Skeletal muscle tissue (tissue), 4 donors: Measurements from ENCODE around the gene RSPH1. TPM values are rescaled to one million over a fixed set of nuclear protein-coding genes. Genes with fewer than 3 reads are reported as not detected.

Experiments used
- H3K27ac ChIP-seq: one replicate; pipeline ENCODE4 v1.7.0; 2013; ENCODE audit warnings: mild to moderate bottlenecking, low read depth, low read length, inconsistent platforms
- H3K27me3 ChIP-seq, 3 donors: one replicate each; pipeline ENCODE4 v1.7.0; 2013; ENCODE audit warnings: low read length in 3 of 3; ENCODE audit not compliant: control insufficient read depth in 3 of 3, insufficient read depth in 3 of 3
- H3K36me3 ChIP-seq, 3 donors: one replicate each; pipeline ENCODE4 v1.7.0; 2013; ENCODE audit warnings: low read length in 3 of 3; ENCODE audit not compliant: control insufficient read depth in 3 of 3, insufficient read depth in 3 of 3
- H3K4me1 ChIP-seq, 3 donors: one replicate each; pipeline ENCODE4 v1.7.0; 2013; ENCODE audit warnings: low read length in 3 of 3, mild to moderate bottlenecking in 3 of 3; ENCODE audit not compliant: control insufficient read depth in 3 of 3, insufficient read depth in 3 of 3
- H3K4me3 ChIP-seq, 3 donors: one replicate each; pipeline ENCODE4 v1.7.0; 2013; ENCODE audit warnings: low read length in 3 of 3
- H3K9ac ChIP-seq, 3 donors: one replicate each; pipeline ENCODE4 v1.7.0; 2013; ENCODE audit warnings: low read length in 3 of 3, mild to moderate bottlenecking in 3 of 3, moderate library complexity in 2 of 3, low read depth in 1 of 3
- H3K9me3 ChIP-seq, 3 donors: one replicate each; pipeline ENCODE4 v1.7.0; 2013; ENCODE audit warnings: low read length in 3 of 3; ENCODE audit not compliant: control insufficient read depth in 3 of 3
- total RNA-seq: library from RNA; depleted of rRNA; stranded (reverse); fragments of >200 nt; gene quantifications from one replicate; pipeline ENCODE4 v1.2.3, GENCODE V29; 2014
- donor health status: Osteomylitis.

Gene RSPH1
- total RNA-seq, 1 donor from 2014 or later, result not detected

DNA sequence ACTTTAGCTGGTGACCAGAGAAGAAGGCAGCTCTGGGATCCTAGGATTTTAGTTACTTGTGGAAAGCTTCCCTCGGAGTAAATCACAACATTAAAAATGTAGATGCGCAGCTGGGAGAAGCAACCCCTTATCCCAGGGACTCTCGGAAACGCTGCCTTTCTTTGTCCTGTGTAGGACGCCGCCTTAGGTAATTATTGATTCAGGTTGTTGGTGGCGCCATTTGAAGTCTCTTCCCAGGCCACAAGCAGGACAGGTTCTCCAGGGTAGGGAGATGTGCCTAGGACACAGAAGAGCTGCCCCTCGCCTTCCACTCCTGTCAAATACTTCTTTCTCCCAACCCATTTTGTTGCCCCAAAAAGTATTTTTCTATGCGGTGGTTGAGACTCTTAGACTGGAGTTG lies 27.9 kb upstream of the RSPH1 start:
- Histone ChIP-seq H3K36me3 (peaks cover 11 to 22% (median 20%) of the 10 kb centered on the region in 3 donors), H3K9me3 (no peaks in the 10 kb centered on the region), H3K27me3 (no peaks in the 10 kb centered on the region), H3K4me1 (peaks cover 41 to 51% (median 47%) of the 10 kb centered on the region in 3 donors), H3K4me3 (peak overlapping the region in 2 of 3 donors; percentile 70 to 71), H3K27ac (peak overlapping the region; percentile 93), H3K9ac (peak overlapping the region; percentile 69 to 78 (median 77))

GRCh38 chr21:42523211-42523610 lies 27.2 kb upstream of the RSPH1 start:
- Histone ChIP-seq H3K9me3 (no peaks in the 10 kb centered on the region), H3K9ac (no peak overlapping the region), H3K36me3 (peaks cover 15 to 22% (median 22%) of the 10 kb centered on the region in 3 donors), H3K4me3 (no peak overlapping the region), H3K27ac (peak overlapping the region; percentile 93), H3K27me3 (no peaks in the 10 kb centered on the region), H3K4me1 (peaks cover 39 to 51% (median 44%) of the 10 kb centered on the region in 3 donors)

GRCh38 chr21:42522771-42523170 lies 26.7 kb upstream of the RSPH1 start:
- H3K36me3 ChIP-seq, result peaks cover 18 to 25% (median 22%) of the 10 kb centered on the region in 3 donors
- H3K9me3 ChIP-seq, result no peaks in the 10 kb centered on the region
- no peak overlapping the region for H3K9ac ChIP-seq
- peaks cover 39 to 53% (median 40%) of the 10 kb centered on the region in 3 donors for H3K4me1 ChIP-seq
- peak overlapping the region; percentile 93 for H3K27ac ChIP-seq
- no peaks in the 10 kb centered on the region for H3K27me3 ChIP-seq
- no peak overlapping the region for H3K4me3 ChIP-seq

DNA sequence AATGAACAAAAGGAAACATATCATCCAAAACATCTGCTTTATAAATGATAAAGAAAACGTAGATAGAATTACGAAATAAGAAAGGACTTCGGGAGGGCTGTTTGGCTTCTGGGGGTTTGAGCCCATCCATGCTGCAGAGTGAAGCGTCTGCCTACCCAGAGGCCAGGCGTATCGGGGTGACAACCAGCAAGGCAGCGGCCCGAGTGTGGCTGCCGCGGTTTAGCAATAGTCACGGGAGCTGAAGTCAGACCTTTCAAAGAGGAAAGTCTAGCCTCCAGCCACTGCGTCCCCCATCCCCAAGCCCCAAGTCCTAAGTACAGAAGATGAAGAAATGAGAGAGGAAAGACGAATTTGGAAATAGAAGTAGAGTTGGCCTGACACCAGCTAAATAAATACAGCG lies 26.2 kb upstream of the RSPH1 start:
- Histone ChIP-seq H3K27me3 (no peaks in the 10 kb centered on the region), H3K4me3 (no peak overlapping the region), H3K9ac (no peak overlapping the region), H3K27ac (no peak overlapping the region), H3K4me1 (peaks cover 35 to 48% (median 35%) of the 10 kb centered on the region in 3 donors), H3K36me3 (peaks cover 18 to 25% (median 22%) of the 10 kb centered on the region in 3 donors), H3K9me3 (no peaks in the 10 kb centered on the region)

- Histone ChIP-seq H3K27ac (no peak overlapping the region), H3K4me1 (peaks cover 30 to 44% (median 30%) of the 10 kb centered on the region in 3 donors), H3K4me3 (no peak overlapping the region), H3K9ac (no peak overlapping the region), H3K9me3 (no peaks in the 10 kb centered on the region), H3K36me3 (peaks cover 18 to 25% (median 22%) of the 10 kb centered on the region in 3 donors), H3K27me3 (no peaks in the 10 kb centered on the region)
Measured at GRCh38 chr21:42521805-42522204, 25.8 kb upstream of the RSPH1 start.

DNA sequence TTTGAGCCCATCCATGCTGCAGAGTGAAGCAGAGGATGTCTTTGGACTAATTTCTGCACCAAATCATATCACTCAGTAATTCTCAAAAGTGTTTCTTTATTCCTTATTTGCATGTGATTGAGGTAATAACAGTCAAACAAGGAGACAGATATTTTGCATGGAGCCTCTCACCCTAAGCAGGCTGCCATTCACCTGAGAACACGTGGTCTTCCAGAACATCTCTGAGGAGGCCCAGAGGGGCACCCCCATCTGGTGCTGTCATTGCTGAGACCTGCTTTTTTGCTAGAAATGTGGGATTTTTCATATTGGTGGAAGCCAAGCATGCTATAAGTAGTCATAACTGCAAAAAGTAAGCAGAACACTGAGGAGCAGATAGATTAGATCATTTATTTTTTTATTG lies 25.4 kb upstream of the RSPH1 start:
- Histone ChIP-seq H3K4me1 (peaks cover 26 to 39% (median 27%) of the 10 kb centered on the region in 3 donors), H3K27ac (no peak overlapping the region), H3K9me3 (no peaks in the 10 kb centered on the region), H3K4me3 (no peak overlapping the region), H3K9ac (no peak overlapping the region), H3K36me3 (peaks cover 18 to 25% (median 22%) of the 10 kb centered on the region in 3 donors), H3K27me3 (no peaks in the 10 kb centered on the region)

DNA sequence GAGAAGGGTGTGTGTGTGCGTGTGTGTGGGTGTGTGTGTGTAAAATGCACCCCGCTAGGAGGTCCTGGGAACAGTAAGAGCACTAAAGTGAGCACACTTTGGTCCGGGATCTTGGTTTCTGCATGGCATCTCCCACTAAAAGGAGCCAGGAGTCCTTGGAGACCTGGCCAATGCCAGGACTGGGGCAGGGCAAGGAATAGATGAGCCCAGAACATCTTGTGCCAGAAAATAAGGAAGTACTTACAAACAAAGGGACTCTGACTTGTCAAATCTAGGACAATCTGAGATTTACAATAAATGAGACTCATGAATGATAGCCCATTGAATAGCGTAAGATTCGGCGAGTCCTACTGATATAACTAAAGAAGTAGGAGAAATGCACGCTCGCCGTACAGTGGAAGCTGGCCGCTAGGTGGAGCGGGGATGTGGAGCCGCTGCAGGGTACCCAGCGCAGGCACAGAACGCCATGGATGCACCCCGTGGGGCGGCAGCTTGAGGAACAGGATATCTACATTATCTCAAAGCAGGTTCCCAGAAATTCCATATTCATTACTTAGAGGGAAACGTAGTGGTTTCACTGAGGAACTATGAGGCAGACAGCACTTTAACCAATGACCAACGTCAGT lies 24.7 kb upstream of the RSPH1 start:
- Histone ChIP-seq H3K9ac (no peak overlapping the region), H3K36me3 (peaks cover 18 to 23% (median 22%) of the 10 kb centered on the region in 3 donors), H3K9me3 (no peaks in the 10 kb centered on the region)

GRCh38 chr21:42518626-42519025 lies 22.6 kb upstream of the RSPH1 start:
- peaks cover 18 to 23% (median 22%) of the 10 kb centered on the region in 3 donors for H3K36me3 ChIP-seq
- no peak overlapping the region for H3K27ac ChIP-seq

More for the DNA sequence above, 24.7 kb upstream of the RSPH1 start:
- Histone ChIP-seq H3K4me3 (no peak overlapping the region), H3K27me3 (no peaks in the 10 kb centered on the region), H3K27ac (no peak overlapping the region), H3K4me1 (peaks cover 20 to 34% (median 22%) of the 10 kb centered on the region in 3 donors)

GRCh38 chr21:42518215-42518614 lies 22.2 kb upstream of the RSPH1 start:
- peaks cover 18 to 23% (median 22%) of the 10 kb centered on the region in 3 donors for H3K36me3 ChIP-seq
- H3K9me3 ChIP-seq, result no peaks in the 10 kb centered on the region
- H3K4me1 ChIP-seq, result peaks cover 10 to 18% (median 17%) of the 10 kb centered on the region in 3 donors
- H3K27ac ChIP-seq, result no peak overlapping the region
- H3K4me3 ChIP-seq, result no peak overlapping the region
- H3K9ac ChIP-seq, result peak overlapping the region in 1 of 3 donors; percentile 68
- no peaks in the 10 kb centered on the region for H3K27me3 ChIP-seq

More at GRCh38 chr21:42518626-42519025, 22.6 kb upstream of the RSPH1 start:
- Histone ChIP-seq H3K9ac (no peak overlapping the region), H3K9me3 (no peaks in the 10 kb centered on the region), H3K27me3 (no peaks in the 10 kb centered on the region), H3K4me3 (no peak overlapping the region), H3K4me1 (peaks cover 8 to 19% (median 15%) of the 10 kb centered on the region in 3 donors)

- Histone ChIP-seq H3K4me1 (peaks cover 12 to 21% (median 15%) of the 10 kb centered on the region in 3 donors), H3K27me3 (no peaks in the 10 kb centered on the region), H3K9ac (peak overlapping the region in 1 of 3 donors; percentile 16), H3K9me3 (no peaks in the 10 kb centered on the region), H3K27ac (no peak overlapping the region), H3K4me3 (no peak overlapping the region), H3K36me3 (peaks cover 8 to 11% (median 10%) of the 10 kb centered on the region in 3 donors)
Measured at GRCh38 chr21:42515708-42516502, 19.9 kb upstream of the RSPH1 start.
